Stimulated activated CD8-positive, alpha-beta memory T cell treated with anti-CD3 and anti-CD28 coated beads, Interleukin-2, amount 100 ng/mL, for 48 hours (primary cell): ENCODE data around the gene POLE4.

Experiments used
- DNase-seq, 2 donors: peaks; one replicate each; pipeline ENCODE4 v3.0.0-alpha.2; 2020; ENCODE audit warnings: low read depth in 2 of 2

The POLE4 gene

DNA sequence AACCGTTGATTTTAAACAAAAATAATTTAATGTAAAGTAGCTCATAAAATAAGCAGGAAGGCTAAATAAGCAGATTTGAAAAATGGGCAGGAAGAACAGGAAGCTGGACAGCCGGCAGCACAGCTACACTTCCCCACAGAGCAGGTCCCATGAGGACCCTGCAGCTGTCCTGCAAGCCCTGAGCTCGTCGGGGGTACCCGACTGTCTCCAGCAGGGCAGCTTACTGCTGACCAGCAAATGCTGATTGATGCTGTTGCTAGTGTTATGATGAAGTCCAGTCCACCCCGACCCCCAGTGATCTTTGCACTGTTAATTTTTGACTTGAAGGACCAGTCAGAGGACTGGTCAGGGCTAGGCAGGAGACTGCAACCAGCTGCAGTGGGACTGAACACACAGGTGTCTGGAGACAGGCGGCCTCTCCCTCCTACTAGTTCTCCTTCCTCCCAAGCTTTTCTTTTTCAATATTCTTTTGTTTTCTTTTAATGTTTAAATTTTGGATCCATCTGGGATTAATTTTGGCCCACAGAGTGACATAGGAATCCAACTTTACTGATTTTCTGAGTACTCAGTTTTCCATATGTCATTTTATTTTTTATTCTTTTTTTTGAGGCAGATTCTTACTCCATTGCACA is 27.7 kb downstream of the POLE4 start:
- DNase-seq = no peak

DNA sequence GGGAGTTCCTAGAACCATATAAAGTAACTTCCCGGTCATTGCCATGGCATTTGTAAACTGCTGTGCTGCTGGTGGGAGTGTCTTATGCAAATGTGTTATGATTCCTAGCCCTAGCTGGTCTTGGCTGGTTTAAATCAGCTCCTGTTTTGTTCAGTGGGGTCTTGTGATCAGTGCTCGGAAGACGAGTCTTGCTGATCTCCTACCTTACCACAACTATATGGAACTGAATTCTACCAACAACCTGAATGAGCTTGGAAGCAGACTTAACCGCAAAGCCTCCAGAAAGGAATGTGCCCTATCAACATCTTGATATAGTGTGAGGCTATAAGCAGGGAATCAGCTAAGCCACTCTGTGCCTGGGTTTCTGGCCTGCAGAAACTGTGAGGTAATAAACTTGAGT is 33.5 kb downstream of the POLE4 start:
- DNase-seq = no peak

DNA sequence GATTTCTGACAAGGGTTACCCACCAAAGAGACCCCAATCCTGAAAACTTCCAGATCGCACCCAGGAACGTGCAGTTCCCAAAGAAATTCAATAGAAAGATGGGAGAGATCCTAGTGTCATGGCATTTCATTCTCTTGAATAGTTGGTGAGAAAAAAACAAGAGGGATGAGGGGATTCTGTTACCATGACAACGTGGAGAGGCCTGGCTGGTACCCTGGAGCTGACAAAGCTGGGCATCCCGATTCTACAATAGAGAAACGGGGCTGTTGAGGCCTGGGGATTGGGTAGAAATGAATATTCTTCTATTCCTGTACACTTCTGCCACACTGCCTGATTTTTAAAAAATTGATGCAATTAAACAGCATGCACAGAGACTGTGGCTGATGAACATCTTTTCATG is 41.0 kb downstream of the POLE4 start:
- DNase-seq = no peak

GRCh38 chr2:75002007-75002406 is 43.6 kb downstream of the POLE4 start:
- DNase-seq = no peak

DNA sequence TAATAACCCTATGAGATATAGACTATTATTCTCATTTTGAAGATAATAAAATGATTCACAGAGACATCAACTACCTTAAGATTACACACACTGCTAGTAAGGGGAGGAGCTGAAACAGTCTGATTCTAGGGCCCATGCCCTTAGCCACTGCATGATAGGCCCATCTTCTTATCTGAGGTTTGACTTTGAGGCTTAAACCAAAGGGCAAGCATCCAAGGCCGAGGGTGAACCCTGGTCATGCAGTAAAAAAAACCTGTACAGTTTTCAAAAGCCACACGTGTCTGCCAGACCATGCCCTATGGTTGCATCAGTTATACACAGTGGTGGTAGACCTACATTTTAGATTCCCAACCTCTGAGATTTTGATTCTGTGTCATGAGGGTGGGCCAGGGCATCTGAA is 44.8 kb downstream of the POLE4 start:
- no peak for DNase-seq

- no peak for DNase-seq
These were observed 45.3 kb downstream of the POLE4 start for GRCh38 chr2:75003773-75004172.

DNA sequence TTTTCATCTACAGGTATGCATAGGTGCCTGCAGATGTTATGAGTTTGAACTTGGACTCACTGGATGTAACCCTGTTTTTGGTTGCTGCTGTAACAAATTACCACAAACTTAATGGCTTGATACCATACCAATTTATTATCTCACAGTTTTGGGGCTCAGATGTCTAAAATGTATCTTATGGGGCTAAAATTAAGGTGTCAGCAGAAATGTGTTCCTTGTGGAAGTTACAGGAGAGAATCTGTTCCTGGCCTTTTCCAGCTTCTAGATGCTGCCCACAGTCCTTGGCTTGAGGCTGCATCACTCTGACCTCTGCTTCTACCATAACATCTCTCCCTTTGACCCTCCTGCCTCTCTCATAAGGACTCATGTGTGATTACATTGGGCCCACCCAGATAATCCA is 47.6 kb downstream of the POLE4 start:
- no peak for DNase-seq

GRCh38 chr2:75007061-75007460 is 48.6 kb downstream of the POLE4 start:
- DNase-seq = no peak

- DNase-seq = no peak
These were observed 49.4 kb downstream of the POLE4 start for GRCh38 chr2:75007819-75008218.

GRCh38 chr2:75010571-75010970 is 52.1 kb downstream of the POLE4 start:
- no peak for DNase-seq

- no peak for DNase-seq
These were observed 53.6 kb downstream of the POLE4 start for GRCh38 chr2:75012080-75012479.

GRCh38 chr2:75018162-75018561 is 59.7 kb downstream of the POLE4 start:
- no peak for DNase-seq
